HEK293 (cell line): ENCODE results near the gene SLC35B1.

ENCODE experiments used
- CTCF ChIA-PET: fragments of 350-600 bp; formaldehyde crosslinking; extraction: SDS; loops from one replicate; lab custom pipeline; 2021; ENCODE audit warnings: antibody characterized with exemption; lab: Yijun Ruan, JAX
- POLR2A ChIA-PET: fragments of 300-600 bp; formaldehyde crosslinking; extraction: SDS; loops from one replicate; lab custom pipeline; 2020; ENCODE audit warnings: antibody characterized with exemption, inconsistent platforms; lab: Yijun Ruan, JAX
- H3K27ac ChIP-seq: fragments of 200-500 bp; sonication (Bioruptor generic); 2 replicates; pipeline ENCODE4 v1.5.1; 2014; ENCODE audit warnings: low read depth, low read length, control low read depth, inconsistent platforms; ENCODE audit errors: extremely low read depth
- H3K36me3 ChIP-seq, 2 experiments: fragments of 200-500 bp in 1 of 2; sonication (Bioruptor generic) in 1 of 2; 1 replicate in 1 of 2; 2 replicates in 1 of 2; pipeline ENCODE4 v1.5.1; 2014 to 2017; ENCODE audit warnings: inconsistent platforms in 2 of 2, low read length in 2 of 2; ENCODE audit not compliant: control insufficient read depth in 2 of 2, insufficient read depth in 1 of 2
- H3K4me1 ChIP-seq: fragments of 200-500 bp; sonication (Bioruptor generic); 2 replicates; pipeline ENCODE4 v1.5.1; 2014; ENCODE audit warnings: mild to moderate bottlenecking, low read length, inconsistent platforms; ENCODE audit not compliant: control insufficient read depth, insufficient read depth
- H3K4me3 ChIP-seq: 2 replicates; pipeline ENCODE4 v1.5.1; 2011; ENCODE audit warnings: low read depth, mild to moderate bottlenecking, control low read depth, low read length, moderate library complexity
- H3K9me3 ChIP-seq: fragments of 200-500 bp; sonication (Bioruptor generic); 2 replicates; pipeline ENCODE4 v1.5.1; 2014; ENCODE audit warnings: low read depth, low read length, inconsistent platforms; ENCODE audit not compliant: control insufficient read depth, insufficient read depth
- GLIS2 ChIP-seq: fragments of 450-650 bp; formaldehyde crosslinking; IDR thresholded peaks from 2 replicates; pipeline ENCODE4 v1.5.1; 2016; ENCODE audit warnings: missing biosample characterization, missing genetic modification characterization
- KLF10 ChIP-seq: fragments of 450-650 bp; IDR thresholded peaks from 2 replicates; pipeline ENCODE4 v1.5.1; 2018; ENCODE audit warnings: missing biosample characterization, mild to moderate bottlenecking, missing genetic modification characterization
- KLF9 ChIP-seq: fragments of 450-650 bp; formaldehyde crosslinking; IDR thresholded peaks from 2 replicates; pipeline ENCODE4 v1.5.1; 2016; ENCODE audit warnings: missing biosample characterization, missing genetic modification characterization, low read depth
- SETDB1 ChIP-seq: IDR thresholded peaks from one replicate; pipeline ENCODE4 v1.6.1; 2017; ENCODE audit warnings: mild to moderate bottlenecking, low read length, moderate library complexity, mixed read lengths; ENCODE audit not compliant: insufficient read length
- ZBTB1 ChIP-seq: fragments of 450-650 bp; formaldehyde crosslinking; IDR thresholded peaks from 2 replicates; pipeline ENCODE4 v1.5.1; 2016; ENCODE audit warnings: missing biosample characterization, missing genetic modification characterization
- ZBTB17 ChIP-seq: fragments of 450-650 bp; formaldehyde crosslinking; IDR thresholded peaks from 2 replicates; pipeline ENCODE4 v1.5.1; 2016; ENCODE audit warnings: missing biosample characterization, missing genetic modification characterization
- ZBTB20 ChIP-seq: fragments of 450-650 bp; formaldehyde crosslinking; IDR thresholded peaks from 2 replicates; pipeline ENCODE4 v1.5.1; 2016; ENCODE audit warnings: missing biosample characterization, missing genetic modification characterization
- ZFP37 ChIP-seq: fragments of 450-650 bp; formaldehyde crosslinking; IDR thresholded peaks from 2 replicates; pipeline ENCODE4 v1.5.1; 2016; ENCODE audit warnings: missing biosample characterization, missing genetic modification characterization
- ZNF335 ChIP-seq: fragments of 450-650 bp; formaldehyde crosslinking; conservative IDR thresholded peaks from 2 replicates; pipeline ENCODE4 v1.5.1; 2016; ENCODE audit warnings: missing biosample characterization, missing genetic modification characterization
- ZNF426 ChIP-seq: fragments of 450-650 bp; formaldehyde crosslinking; IDR thresholded peaks from 2 replicates; pipeline ENCODE4 v1.5.1; 2017; ENCODE audit warnings: missing biosample characterization, missing genetic modification characterization, mild to moderate bottlenecking, inconsistent platforms, moderate library complexity
- ZNF558 ChIP-seq: fragments of 450-650 bp; formaldehyde crosslinking; IDR thresholded peaks from 2 replicates; pipeline ENCODE4 v1.5.1; 2016; ENCODE audit warnings: missing biosample characterization, missing genetic modification characterization
- ZNF654 ChIP-seq: fragments of 450-650 bp; formaldehyde crosslinking; IDR thresholded peaks from 2 replicates; pipeline ENCODE4 v1.5.1; 2016; ENCODE audit warnings: low read depth, missing biosample characterization, missing genetic modification characterization
- ZNF670 ChIP-seq: fragments of 450-650 bp; formaldehyde crosslinking; IDR thresholded peaks from 2 replicates; pipeline ENCODE4 v1.5.1; 2016; ENCODE audit warnings: missing biosample characterization, missing genetic modification characterization, low read depth
- ZNF747 ChIP-seq: fragments of 450-650 bp; formaldehyde crosslinking; IDR thresholded peaks from 2 replicates; pipeline ENCODE4 v1.5.1; 2016; ENCODE audit warnings: missing biosample characterization, missing genetic modification characterization
- ZSCAN30 ChIP-seq: fragments of 450-650 bp; IDR thresholded peaks from 2 replicates; pipeline ENCODE4 v1.5.1; 2018; ENCODE audit warnings: missing biosample characterization, mild to moderate bottlenecking, missing genetic modification characterization, moderate library complexity
- TF ChIP-seq, protein P1 (sequence below): fragments of 450-650 bp; formaldehyde crosslinking; IDR thresholded peaks from 2 replicates; pipeline ENCODE4 v1.5.1; 2016; ENCODE audit warnings: missing biosample characterization, missing genetic modification characterization
- TF ChIP-seq, protein P2 (sequence below): fragments of 450-650 bp; formaldehyde crosslinking; IDR thresholded peaks from 2 replicates; pipeline ENCODE4 v1.5.1; 2016; ENCODE audit warnings: missing biosample characterization, missing genetic modification characterization
- TF ChIP-seq, protein P3 (sequence below): fragments of 450-650 bp; formaldehyde crosslinking; conservative IDR thresholded peaks from 2 replicates; pipeline ENCODE4 v1.5.1; 2016; ENCODE audit warnings: low read depth, missing biosample characterization, missing genetic modification characterization
- TF ChIP-seq, protein P4 (sequence below): fragments of 450-650 bp; formaldehyde crosslinking; IDR thresholded peaks from 2 replicates; pipeline ENCODE4 v1.5.1; 2016; ENCODE audit warnings: missing biosample characterization, missing genetic modification characterization

Gene SLC35B1, protein sequence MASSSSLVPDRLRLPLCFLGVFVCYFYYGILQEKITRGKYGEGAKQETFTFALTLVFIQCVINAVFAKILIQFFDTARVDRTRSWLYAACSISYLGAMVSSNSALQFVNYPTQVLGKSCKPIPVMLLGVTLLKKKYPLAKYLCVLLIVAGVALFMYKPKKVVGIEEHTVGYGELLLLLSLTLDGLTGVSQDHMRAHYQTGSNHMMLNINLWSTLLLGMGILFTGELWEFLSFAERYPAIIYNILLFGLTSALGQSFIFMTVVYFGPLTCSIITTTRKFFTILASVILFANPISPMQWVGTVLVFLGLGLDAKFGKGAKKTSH

DNA sequence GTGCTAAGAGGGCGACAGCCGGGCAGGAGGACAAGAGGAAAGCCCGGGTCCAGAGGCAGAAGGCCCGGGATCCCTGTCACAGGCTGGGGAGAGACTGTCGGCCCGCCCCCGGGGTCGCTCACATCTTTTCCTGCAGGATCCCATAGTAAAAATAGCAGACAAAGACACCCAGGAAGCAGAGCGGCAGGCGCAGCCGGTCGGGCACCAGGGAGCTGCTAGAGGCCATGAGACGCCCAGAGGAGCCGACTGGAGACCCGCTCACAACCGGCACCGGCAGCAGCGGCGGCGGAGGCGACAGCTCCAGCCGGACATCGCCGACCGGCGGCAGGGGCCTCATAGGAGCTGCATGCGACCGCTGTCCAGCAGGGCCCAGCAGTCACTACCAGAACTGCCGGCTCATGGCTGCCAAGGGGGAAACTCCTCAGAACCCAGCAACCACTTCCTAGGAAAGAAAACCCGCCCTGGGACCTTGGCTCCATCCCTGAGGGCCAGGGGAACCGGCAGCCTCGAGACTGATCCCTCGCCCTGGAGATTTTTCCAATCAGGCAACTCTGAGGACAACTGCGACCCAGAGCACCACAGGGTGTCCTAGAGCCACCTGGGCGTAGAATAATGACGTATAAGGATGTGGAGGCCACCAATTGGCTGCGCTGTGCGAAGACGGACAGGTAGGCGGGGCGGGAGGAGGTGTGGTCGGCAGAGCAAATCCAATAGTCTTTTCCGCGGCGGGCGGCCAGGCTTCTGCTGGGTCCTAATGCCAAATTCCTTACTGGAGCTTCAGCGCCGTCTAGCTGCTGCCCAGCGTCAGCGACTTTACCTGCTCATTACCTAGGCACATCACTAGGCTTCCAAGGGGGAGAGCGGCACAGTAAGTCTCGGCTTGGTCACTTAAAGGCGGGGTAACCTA is at the start of gene SLC35B1:
Gene SLC35B1 (minus strand): TSS at position 357 of the 907 bp plus-strand sequence. CDS start 131 bp downstream, at position 226.
- ChIA-PET CTCF (interaction anchor here (0.6 to 27.1 kb wide), 36 partner anchors 11 to 386 kb away, joined by 3 to 486 read pairs (median 4); partner anchors contain the start of gene NXPH3), POLR2A (interaction anchor here (0.5 to 4.7 kb wide), 16 partner anchors 9 to 351 kb away, joined by 3 to 67 read pairs (median 4); partner anchors contain the start of genes FAM117A, KAT7 and PHB1)
- Histone ChIP-seq H3K4me1 (no peaks in the 10 kb centered on the region), H3K36me3 (peaks cover 7 to 39% of the 10 kb centered on the region in 2 experiments), H3K9me3 (no peaks in the 10 kb centered on the region), H3K27ac (peak within 1 kb of the TSS; percentile 93), H3K4me3 (peak within 1 kb of the TSS; percentile 88)
- peak; percentile 66; the same call in 1 of the 2 replicates for TF ChIP-seq ZSCAN30 (tag by site-specific recombination)
- peak; percentile 97 for TF ChIP-seq KLF9 (tag by site-specific recombination)
- no peak for TF ChIP-seq ZNF670 (tag by site-specific recombination)
- no peak for TF ChIP-seq ZBTB1
- TF ChIP-seq, protein P1, sequence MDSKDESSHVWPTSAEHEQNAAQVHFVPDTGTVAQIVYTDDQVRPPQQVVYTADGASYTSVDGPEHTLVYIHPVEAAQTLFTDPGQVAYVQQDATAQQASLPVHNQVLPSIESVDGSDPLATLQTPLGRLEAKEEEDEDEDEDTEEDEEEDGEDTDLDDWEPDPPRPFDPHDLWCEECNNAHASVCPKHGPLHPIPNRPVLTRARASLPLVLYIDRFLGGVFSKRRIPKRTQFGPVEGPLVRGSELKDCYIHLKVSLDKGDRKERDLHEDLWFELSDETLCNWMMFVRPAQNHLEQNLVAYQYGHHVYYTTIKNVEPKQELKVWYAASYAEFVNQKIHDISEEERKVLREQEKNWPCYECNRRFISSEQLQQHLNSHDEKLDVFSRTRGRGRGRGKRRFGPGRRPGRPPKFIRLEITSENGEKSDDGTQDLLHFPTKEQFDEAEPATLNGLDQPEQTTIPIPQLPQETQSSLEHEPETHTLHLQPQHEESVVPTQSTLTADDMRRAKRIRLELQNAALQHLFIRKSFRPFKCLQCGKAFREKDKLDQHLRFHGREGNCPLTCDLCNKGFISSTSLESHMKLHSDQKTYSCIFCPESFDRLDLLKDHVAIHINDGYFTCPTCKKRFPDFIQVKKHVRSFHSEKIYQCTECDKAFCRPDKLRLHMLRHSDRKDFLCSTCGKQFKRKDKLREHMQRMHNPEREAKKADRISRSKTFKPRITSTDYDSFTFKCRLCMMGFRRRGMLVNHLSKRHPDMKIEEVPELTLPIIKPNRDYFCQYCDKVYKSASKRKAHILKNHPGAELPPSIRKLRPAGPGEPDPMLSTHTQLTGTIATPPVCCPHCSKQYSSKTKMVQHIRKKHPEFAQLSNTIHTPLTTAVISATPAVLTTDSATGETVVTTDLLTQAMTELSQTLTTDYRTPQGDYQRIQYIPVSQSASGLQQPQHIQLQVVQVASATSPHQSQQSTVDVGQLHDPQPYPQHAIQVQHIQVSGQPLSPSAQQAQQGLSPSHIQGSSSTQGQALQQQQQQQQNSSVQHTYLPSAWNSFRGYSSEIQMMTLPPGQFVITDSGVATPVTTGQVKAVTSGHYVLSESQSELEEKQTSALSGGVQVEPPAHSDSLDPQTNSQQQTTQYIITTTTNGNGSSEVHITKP (tag by site-specific recombination) = peak; percentile 86
- no peak for TF ChIP-seq ZNF747 (tag by site-specific recombination)
- TF ChIP-seq, protein P2, sequence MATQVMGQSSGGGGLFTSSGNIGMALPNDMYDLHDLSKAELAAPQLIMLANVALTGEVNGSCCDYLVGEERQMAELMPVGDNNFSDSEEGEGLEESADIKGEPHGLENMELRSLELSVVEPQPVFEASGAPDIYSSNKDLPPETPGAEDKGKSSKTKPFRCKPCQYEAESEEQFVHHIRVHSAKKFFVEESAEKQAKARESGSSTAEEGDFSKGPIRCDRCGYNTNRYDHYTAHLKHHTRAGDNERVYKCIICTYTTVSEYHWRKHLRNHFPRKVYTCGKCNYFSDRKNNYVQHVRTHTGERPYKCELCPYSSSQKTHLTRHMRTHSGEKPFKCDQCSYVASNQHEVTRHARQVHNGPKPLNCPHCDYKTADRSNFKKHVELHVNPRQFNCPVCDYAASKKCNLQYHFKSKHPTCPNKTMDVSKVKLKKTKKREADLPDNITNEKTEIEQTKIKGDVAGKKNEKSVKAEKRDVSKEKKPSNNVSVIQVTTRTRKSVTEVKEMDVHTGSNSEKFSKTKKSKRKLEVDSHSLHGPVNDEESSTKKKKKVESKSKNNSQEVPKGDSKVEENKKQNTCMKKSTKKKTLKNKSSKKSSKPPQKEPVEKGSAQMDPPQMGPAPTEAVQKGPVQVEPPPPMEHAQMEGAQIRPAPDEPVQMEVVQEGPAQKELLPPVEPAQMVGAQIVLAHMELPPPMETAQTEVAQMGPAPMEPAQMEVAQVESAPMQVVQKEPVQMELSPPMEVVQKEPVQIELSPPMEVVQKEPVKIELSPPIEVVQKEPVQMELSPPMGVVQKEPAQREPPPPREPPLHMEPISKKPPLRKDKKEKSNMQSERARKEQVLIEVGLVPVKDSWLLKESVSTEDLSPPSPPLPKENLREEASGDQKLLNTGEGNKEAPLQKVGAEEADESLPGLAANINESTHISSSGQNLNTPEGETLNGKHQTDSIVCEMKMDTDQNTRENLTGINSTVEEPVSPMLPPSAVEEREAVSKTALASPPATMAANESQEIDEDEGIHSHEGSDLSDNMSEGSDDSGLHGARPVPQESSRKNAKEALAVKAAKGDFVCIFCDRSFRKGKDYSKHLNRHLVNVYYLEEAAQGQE (tag by site-specific recombination) = peak; percentile 98
- TF ChIP-seq ZNF654 (tag by site-specific recombination) = peak; percentile 46
- peak; percentile 65 for TF ChIP-seq SETDB1
- peak; percentile 88 for TF ChIP-seq ZFP37 (tag by site-specific recombination)
- TF ChIP-seq ZNF426 = no peak
- peak; percentile 90 for TF ChIP-seq ZBTB17 (tag by site-specific recombination)
- TF ChIP-seq ZNF558 = peak; percentile 46; the same call in 1 of the 2 replicates
- TF ChIP-seq, protein P3, sequence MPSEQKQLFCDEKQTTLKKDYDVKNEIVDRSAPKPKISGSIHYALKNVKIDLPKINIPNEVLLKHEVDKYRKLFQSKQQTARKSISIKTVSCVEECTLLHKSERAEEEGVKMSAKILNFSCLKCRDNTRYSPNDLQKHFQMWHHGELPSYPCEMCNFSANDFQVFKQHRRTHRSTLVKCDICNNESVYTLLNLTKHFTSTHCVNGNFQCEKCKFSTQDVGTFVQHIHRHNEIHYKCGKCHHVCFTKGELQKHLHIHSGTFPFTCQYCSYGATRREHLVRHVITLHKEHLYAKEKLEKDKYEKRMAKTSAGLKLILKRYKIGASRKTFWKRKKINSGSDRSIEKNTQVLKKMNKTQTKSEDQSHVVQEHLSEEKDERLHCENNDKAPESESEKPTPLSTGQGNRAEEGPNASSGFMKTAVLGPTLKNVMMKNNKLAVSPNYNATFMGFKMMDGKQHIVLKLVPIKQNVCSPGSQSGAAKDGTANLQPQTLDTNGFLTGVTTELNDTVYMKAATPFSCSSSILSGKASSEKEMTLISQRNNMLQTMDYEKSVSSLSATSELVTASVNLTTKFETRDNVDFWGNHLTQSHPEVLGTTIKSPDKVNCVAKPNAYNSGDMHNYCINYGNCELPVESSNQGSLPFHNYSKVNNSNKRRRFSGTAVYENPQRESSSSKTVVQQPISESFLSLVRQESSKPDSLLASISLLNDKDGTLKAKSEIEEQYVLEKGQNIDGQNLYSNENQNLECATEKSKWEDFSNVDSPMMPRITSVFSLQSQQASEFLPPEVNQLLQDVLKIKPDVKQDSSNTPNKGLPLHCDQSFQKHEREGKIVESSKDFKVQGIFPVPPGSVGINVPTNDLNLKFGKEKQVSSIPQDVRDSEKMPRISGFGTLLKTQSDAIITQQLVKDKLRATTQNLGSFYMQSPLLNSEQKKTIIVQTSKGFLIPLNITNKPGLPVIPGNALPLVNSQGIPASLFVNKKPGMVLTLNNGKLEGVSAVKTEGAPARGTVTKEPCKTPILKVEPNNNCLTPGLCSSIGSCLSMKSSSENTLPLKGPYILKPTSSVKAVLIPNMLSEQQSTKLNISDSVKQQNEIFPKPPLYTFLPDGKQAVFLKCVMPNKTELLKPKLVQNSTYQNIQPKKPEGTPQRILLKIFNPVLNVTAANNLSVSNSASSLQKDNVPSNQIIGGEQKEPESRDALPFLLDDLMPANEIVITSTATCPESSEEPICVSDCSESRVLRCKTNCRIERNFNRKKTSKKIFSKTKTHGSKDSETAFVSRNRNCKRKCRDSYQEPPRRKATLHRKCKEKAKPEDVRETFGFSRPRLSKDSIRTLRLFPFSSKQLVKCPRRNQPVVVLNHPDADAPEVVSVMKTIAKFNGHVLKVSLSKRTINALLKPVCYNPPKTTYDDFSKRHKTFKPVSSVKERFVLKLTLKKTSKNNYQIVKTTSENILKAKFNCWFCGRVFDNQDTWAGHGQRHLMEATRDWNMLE = peak; percentile 80
- TF ChIP-seq ZBTB20 (tag by site-specific recombination) = no peak
- peak; percentile 66 for TF ChIP-seq GLIS2 (tag by site-specific recombination)
- TF ChIP-seq, protein P4, sequence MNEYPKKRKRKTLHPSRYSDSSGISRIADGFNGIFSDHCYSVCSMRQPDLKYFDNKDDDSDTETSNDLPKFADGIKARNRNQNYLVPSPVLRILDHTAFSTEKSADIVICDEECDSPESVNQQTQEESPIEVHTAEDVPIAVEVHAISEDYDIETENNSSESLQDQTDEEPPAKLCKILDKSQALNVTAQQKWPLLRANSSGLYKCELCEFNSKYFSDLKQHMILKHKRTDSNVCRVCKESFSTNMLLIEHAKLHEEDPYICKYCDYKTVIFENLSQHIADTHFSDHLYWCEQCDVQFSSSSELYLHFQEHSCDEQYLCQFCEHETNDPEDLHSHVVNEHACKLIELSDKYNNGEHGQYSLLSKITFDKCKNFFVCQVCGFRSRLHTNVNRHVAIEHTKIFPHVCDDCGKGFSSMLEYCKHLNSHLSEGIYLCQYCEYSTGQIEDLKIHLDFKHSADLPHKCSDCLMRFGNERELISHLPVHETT (tag by site-specific recombination) = peak; percentile 86
- peak; percentile 100 for TF ChIP-seq ZNF335 (tag by site-specific recombination)
- peak; percentile 99 for TF ChIP-seq KLF10 (tag by site-specific recombination)
